SK-N-SH treated with all-trans-retinoic acid at 6 μM for 48 hours (cell line): ENCODE measurements around the gene MCOLN3.

Experiments
- ATAC-seq: fragments of 200-7000 bp; cut with Tn5 transposase; 3 replicates; pipeline ENCODE4 v1.9.1; 2020; ENCODE audit warnings: mild to moderate bottlenecking, moderate library complexity
- ARNTL ChIP-seq: fragments of 450-650 bp; formaldehyde crosslinking; IDR thresholded peaks from 2 replicates; pipeline ENCODE4 v1.5.0; 2020; ENCODE audit warnings: low read depth, mild to moderate bottlenecking, moderate library complexity, borderline replicate concordance
- BACH2 ChIP-seq: fragments of 250-450 bp; sonication (Bioruptor Pico); IDR thresholded peaks from 2 replicates; pipeline ENCODE4 v1.9.0; 2021; ENCODE audit warnings: mild to moderate bottlenecking, borderline replicate concordance
- CREB5 ChIP-seq: fragments of 250-450 bp; sonication (Bioruptor Pico); IDR thresholded peaks from 2 replicates; pipeline ENCODE4 v1.5.1; 2020; ENCODE audit warnings: low read depth, mild to moderate bottlenecking, moderate library complexity
- CSDC2 ChIP-seq: fragments of 250-450 bp; sonication (Bioruptor Pico); IDR thresholded peaks from 2 replicates; pipeline ENCODE4 v1.5.0; 2020; ENCODE audit warnings: mild to moderate bottlenecking, moderate library complexity
- CSRNP3 ChIP-seq: fragments of 250-450 bp; sonication (Bioruptor Pico); IDR thresholded peaks from 2 replicates; pipeline ENCODE4 v1.5.1; 2021; ENCODE audit warnings: mild to moderate bottlenecking, moderate library complexity
- ESRRG ChIP-seq: fragments of 250-450 bp; sonication (Bioruptor Pico); IDR thresholded peaks from 2 replicates; pipeline ENCODE4 v1.6.1; 2021; ENCODE audit warnings: mild to moderate bottlenecking
- ISL1 ChIP-seq: fragments of 250-450 bp; sonication (Bioruptor Pico); IDR thresholded peaks from 2 replicates; pipeline ENCODE4 v2.1.2; 2022; ENCODE audit warnings: mild to moderate bottlenecking, moderate library complexity
- OSR1 ChIP-seq: fragments of 250-450 bp; sonication (Bioruptor Pico); IDR thresholded peaks from 2 replicates; pipeline ENCODE4 v1.8.0; 2022; ENCODE audit warnings: moderate library complexity, mild to moderate bottlenecking, inconsistent platforms
- PATZ1 ChIP-seq: fragments of 250-450 bp; sonication (Bioruptor Pico); IDR thresholded peaks from 2 replicates; pipeline ENCODE4 v1.8.0; 2020; ENCODE audit warnings: mild to moderate bottlenecking, moderate library complexity, borderline replicate concordance
- POU6F1 ChIP-seq: fragments of 250-450 bp; sonication (Bioruptor Pico); IDR thresholded peaks from 2 replicates; pipeline ENCODE4 v1.8.0; 2021; ENCODE audit warnings: low read depth, mild to moderate bottlenecking, moderate library complexity, borderline replicate concordance
- PPARA ChIP-seq: fragments of 250-450 bp; sonication (Bioruptor Pico); IDR thresholded peaks from 2 replicates; pipeline ENCODE4 v1.5.0; 2020; ENCODE audit warnings: mild to moderate bottlenecking, borderline replicate concordance
- SNAI2 ChIP-seq: fragments of 250-450 bp; sonication (Bioruptor Pico); IDR thresholded peaks from 2 replicates; pipeline ENCODE4 v1.5.0; 2020; ENCODE audit warnings: mild to moderate bottlenecking, moderate library complexity
- TCF4 ChIP-seq: fragments of 250-450 bp; sonication (Bioruptor Pico); IDR thresholded peaks from 2 replicates; pipeline ENCODE4 v1.8.0; 2021; ENCODE audit warnings: mild to moderate bottlenecking, moderate library complexity, borderline replicate concordance
- TOX ChIP-seq: fragments of 250-450 bp; sonication (Bioruptor Pico); IDR thresholded peaks from 2 replicates; pipeline ENCODE4 v1.8.0; 2021; ENCODE audit warnings: mild to moderate bottlenecking, moderate library complexity, borderline replicate concordance
- TSHZ2 ChIP-seq: fragments of 250-450 bp; sonication (Bioruptor Pico); IDR thresholded peaks from 2 replicates; pipeline ENCODE4 v1.5.0; 2020; ENCODE audit warnings: mild to moderate bottlenecking, moderate library complexity
- ZC3H10 ChIP-seq: fragments of 250-450 bp; sonication (Bioruptor Pico); IDR thresholded peaks from 2 replicates; pipeline ENCODE4 v1.5.1; 2021; ENCODE audit warnings: mild to moderate bottlenecking, moderate library complexity
- ZFP3 ChIP-seq: fragments of 250-450 bp; sonication (Bioruptor Pico); IDR thresholded peaks from 2 replicates; pipeline ENCODE4 v1.5.0; 2020; ENCODE audit warnings: mild to moderate bottlenecking, moderate library complexity
- ZFP30 ChIP-seq: fragments of 450-650 bp; formaldehyde crosslinking; IDR thresholded peaks from 2 replicates; pipeline ENCODE4 v1.5.0; 2022; ENCODE audit warnings: mild to moderate bottlenecking, moderate library complexity
- ZNF565 ChIP-seq: fragments of 450-650 bp; formaldehyde crosslinking; conservative IDR thresholded peaks from 2 replicates; pipeline ENCODE4 v1.5.0; 2020; ENCODE audit warnings: low read depth, mild to moderate bottlenecking, moderate library complexity
- ZNF70 ChIP-seq: fragments of 450-650 bp; formaldehyde crosslinking; IDR thresholded peaks from 2 replicates; pipeline ENCODE4 v1.5.0; 2020; ENCODE audit warnings: mild to moderate bottlenecking, moderate library complexity
- ZNF8 ChIP-seq: fragments of 450-650 bp; formaldehyde crosslinking; IDR thresholded peaks from 2 replicates; pipeline ENCODE4 v1.5.0; 2020; ENCODE audit warnings: mild to moderate bottlenecking, moderate library complexity

MCOLN3 gene

GRCh38 chr1:85078903-85079302, 30.6 kb upstream of the MCOLN3 start:
- peak; percentile 40; the same call in 1 of the 3 replicates for ATAC-seq
- TF ChIP-seq OSR1 (CRISPR knock-in tag), result no peak
- no peak for TF ChIP-seq ZNF565 (CRISPR knock-in tag)
- TF ChIP-seq ZNF70 (CRISPR knock-in tag), result no peak
- no peak for TF ChIP-seq TSHZ2 (CRISPR knock-in tag)
- TF ChIP-seq ISL1 (CRISPR knock-in tag), result no peak
- no peak for TF ChIP-seq BACH2 (CRISPR knock-in tag)
- TF ChIP-seq TCF4, result no peak
- no peak for TF ChIP-seq ZC3H10 (CRISPR knock-in tag)
- TF ChIP-seq PPARA (CRISPR knock-in tag), result no peak
- no peak for TF ChIP-seq ARNTL (CRISPR knock-in tag)
- no peak for TF ChIP-seq ESRRG (CRISPR knock-in tag)
- TF ChIP-seq ZFP3 (CRISPR knock-in tag), result no peak
- TF ChIP-seq PATZ1 (CRISPR knock-in tag), result no peak

GRCh38 chr1:85074365-85074964, 26.2 kb upstream of the MCOLN3 start:
- ATAC-seq, result no peak

More at GRCh38 chr1:85074365-85074964, 26.2 kb upstream of the MCOLN3 start:
- TF ChIP-seq ZC3H10 (CRISPR knock-in tag) (no peak), CSRNP3 (CRISPR knock-in tag) (no peak), PATZ1 (CRISPR knock-in tag) (no peak), SNAI2 (CRISPR knock-in tag) (no peak), TSHZ2 (CRISPR knock-in tag) (no peak), ARNTL (CRISPR knock-in tag) (no peak), TCF4 (no peak), ESRRG (CRISPR knock-in tag) (no peak), TOX (CRISPR knock-in tag) (no peak), POU6F1 (CRISPR knock-in tag) (no peak), ZFP30 (no peak), ZNF8 (CRISPR knock-in tag) (no peak), CSDC2 (CRISPR knock-in tag) (no peak), ZFP3 (CRISPR knock-in tag) (no peak), CREB5 (CRISPR knock-in tag) (no peak), PPARA (CRISPR knock-in tag) (no peak), OSR1 (CRISPR knock-in tag) (no peak)
- TF ChIP-seq, all 23 proteins: peak for 0
